ENCODE measurements around the gene BCAS1.

DNA sequence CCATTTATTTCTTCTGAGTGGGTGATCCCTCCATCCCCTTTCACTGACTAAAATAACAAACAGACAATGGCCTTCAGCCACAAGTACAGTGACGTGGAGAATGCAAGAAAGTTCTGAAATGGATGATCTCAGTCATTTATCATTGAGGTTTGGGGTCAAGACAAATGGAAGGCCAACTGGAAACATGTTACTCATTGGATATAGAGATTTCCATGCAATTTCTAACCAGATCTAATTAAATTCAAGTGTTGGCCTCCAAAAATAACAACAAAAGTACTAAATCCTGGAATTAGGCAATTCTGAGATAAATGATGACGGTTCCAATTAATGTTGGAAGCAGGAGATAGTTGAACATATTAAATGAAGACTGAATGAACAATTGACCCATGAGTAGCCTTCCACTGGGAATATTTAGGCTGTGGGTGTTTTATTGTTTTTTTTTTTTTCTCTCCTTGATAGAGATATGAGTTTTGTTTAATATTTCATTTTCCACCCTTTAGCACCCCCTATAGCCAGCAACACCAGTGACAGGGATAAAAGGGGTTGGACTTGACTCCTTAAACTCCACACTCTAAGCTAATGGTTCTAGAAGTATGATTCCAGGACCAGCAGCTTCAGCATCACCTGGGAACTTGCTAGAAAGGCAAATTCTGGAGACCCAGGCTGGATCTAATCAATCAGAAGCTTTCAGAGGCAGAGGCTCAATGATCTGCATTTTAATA, 112.8 kb downstream of the BCAS1 start:
- TF ChIP-seq, protein P1, sequence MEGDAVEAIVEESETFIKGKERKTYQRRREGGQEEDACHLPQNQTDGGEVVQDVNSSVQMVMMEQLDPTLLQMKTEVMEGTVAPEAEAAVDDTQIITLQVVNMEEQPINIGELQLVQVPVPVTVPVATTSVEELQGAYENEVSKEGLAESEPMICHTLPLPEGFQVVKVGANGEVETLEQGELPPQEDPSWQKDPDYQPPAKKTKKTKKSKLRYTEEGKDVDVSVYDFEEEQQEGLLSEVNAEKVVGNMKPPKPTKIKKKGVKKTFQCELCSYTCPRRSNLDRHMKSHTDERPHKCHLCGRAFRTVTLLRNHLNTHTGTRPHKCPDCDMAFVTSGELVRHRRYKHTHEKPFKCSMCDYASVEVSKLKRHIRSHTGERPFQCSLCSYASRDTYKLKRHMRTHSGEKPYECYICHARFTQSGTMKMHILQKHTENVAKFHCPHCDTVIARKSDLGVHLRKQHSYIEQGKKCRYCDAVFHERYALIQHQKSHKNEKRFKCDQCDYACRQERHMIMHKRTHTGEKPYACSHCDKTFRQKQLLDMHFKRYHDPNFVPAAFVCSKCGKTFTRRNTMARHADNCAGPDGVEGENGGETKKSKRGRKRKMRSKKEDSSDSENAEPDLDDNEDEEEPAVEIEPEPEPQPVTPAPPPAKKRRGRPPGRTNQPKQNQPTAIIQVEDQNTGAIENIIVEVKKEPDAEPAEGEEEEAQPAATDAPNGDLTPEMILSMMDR (IDR thresholded peaks at IDR 0.05; ENCODE audit: insufficient read depth, low read length) = no peak
- TF ChIP-seq POLR2AphosphoS5 (IDR thresholded peaks at IDR 0.05; ENCODE audit: low read depth) (no peak), GABPA (IDR thresholded peaks at IDR 0.05; ENCODE audit: low read depth) (no peak)
- TF ChIP-seq, protein P2, sequence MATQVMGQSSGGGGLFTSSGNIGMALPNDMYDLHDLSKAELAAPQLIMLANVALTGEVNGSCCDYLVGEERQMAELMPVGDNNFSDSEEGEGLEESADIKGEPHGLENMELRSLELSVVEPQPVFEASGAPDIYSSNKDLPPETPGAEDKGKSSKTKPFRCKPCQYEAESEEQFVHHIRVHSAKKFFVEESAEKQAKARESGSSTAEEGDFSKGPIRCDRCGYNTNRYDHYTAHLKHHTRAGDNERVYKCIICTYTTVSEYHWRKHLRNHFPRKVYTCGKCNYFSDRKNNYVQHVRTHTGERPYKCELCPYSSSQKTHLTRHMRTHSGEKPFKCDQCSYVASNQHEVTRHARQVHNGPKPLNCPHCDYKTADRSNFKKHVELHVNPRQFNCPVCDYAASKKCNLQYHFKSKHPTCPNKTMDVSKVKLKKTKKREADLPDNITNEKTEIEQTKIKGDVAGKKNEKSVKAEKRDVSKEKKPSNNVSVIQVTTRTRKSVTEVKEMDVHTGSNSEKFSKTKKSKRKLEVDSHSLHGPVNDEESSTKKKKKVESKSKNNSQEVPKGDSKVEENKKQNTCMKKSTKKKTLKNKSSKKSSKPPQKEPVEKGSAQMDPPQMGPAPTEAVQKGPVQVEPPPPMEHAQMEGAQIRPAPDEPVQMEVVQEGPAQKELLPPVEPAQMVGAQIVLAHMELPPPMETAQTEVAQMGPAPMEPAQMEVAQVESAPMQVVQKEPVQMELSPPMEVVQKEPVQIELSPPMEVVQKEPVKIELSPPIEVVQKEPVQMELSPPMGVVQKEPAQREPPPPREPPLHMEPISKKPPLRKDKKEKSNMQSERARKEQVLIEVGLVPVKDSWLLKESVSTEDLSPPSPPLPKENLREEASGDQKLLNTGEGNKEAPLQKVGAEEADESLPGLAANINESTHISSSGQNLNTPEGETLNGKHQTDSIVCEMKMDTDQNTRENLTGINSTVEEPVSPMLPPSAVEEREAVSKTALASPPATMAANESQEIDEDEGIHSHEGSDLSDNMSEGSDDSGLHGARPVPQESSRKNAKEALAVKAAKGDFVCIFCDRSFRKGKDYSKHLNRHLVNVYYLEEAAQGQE (IDR thresholded peaks at IDR 0.05; ENCODE audit: insufficient replicate concordance, low read depth) = no peak
